IPS-11a (cell line): ENCODE data around the gene ANAPC2.

ENCODE experiments used
- H3K4me3 ChIP-seq: one replicate; pipeline ENCODE4 v1.5.1; 2013; ENCODE audit warnings: low read depth, low read length, control low read depth

ANAPC2 gene

GRCh38 chr9:137216188-137216965, 28.0 kb upstream of the ANAPC2 start:
- no peak overlapping the region for H3K4me3 ChIP-seq

DNA sequence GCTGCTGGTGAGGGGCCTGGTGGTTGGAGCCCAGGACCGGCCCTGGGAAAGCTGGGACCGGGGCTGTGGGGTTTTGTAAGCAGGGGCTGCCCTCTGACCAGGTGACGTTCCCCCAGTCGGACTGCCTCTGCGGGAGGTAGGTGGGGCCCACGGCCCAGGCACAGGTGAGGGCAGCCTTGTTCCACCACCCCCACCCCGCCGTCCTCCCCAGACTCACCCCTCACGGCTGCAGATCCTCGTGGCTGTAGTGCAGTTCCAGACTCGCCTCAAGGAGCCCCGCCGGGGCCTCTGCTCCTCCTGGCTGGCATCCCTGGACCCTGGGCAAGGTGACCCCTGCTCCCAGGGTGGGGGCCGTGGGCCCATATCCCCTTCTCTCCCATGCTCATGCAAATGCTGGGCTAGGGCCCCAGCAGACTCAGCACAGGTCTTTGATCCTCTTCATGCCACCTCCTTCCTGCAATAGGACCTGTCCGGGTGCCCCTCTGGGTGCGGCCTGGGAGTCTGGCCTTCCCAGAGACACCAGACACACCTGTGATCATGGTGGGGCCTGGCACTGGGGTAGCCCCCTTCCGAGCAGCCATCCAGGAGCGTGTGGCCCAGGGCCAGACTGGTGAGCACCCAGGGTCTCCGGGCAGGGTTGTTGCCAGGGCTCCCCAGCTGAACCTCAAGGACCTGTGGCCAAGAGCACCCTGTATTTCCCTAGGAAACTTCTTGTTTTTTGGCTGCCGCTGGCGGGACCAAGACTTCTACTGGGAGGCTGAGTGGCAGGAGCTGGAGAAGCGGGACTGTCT, 27.0 kb upstream of the ANAPC2 start:
- no peak overlapping the region for H3K4me3 ChIP-seq

- H3K4me3 ChIP-seq, result no peak overlapping the region
These were observed 26.3 kb upstream of the ANAPC2 start for GRCh38 chr9:137214620-137215019.

DNA sequence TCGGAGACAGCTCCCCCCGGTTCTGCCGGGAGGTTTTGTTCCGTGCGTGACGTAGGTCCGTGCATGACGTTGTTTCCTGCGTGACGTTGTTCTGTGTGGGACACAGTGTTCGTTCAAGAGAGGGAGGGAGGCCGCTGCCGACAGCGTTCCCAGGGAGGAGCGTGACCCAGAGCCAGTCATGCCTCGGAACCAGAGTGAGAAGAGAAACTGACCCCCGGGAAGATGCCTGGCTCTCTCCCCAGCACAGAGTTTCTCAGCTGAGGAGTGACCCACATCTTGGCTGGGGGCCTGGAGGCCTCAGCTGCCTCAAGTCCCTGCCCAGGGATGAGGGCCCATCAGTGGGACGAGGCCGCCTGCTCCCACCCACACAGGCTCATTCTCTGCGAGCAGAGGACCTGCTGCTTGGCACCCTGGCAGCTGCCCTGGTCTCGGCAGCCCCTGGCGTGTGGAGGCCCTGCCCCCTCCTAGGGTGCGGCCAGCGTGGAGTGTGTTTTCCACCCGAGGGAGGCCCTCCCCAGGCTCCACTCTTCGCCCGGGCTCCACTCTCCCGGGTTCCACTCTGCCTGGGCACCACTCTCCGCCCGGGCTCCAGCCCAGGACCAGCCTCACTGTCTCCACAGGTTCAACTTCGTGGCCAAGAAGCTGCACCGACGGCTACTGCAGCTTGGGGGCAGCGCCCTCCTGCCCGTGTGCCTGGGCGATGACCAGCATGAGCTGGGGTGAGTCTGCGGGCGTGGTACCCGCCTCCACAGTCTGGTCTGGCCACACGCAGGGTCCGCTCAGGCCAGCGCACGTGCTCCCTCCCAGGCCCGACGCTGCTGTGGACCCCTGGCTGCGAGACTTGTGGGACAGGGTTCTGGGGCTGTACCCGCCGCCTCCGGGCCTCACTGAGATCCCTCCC, 25.1 kb upstream of the ANAPC2 start:
- H3K4me3 ChIP-seq, result no peak overlapping the region

GRCh38 chr9:137212520-137212919, 24.2 kb upstream of the ANAPC2 start:
- H3K4me3 ChIP-seq, result no peak overlapping the region

- no peak overlapping the region for H3K4me3 ChIP-seq
These were observed 23.2 kb upstream of the ANAPC2 start for GRCh38 chr9:137211532-137211931.

- no peak overlapping the region for H3K4me3 ChIP-seq
These were observed 18.2 kb upstream of the ANAPC2 start for GRCh38 chr9:137206602-137207001.

DNA sequence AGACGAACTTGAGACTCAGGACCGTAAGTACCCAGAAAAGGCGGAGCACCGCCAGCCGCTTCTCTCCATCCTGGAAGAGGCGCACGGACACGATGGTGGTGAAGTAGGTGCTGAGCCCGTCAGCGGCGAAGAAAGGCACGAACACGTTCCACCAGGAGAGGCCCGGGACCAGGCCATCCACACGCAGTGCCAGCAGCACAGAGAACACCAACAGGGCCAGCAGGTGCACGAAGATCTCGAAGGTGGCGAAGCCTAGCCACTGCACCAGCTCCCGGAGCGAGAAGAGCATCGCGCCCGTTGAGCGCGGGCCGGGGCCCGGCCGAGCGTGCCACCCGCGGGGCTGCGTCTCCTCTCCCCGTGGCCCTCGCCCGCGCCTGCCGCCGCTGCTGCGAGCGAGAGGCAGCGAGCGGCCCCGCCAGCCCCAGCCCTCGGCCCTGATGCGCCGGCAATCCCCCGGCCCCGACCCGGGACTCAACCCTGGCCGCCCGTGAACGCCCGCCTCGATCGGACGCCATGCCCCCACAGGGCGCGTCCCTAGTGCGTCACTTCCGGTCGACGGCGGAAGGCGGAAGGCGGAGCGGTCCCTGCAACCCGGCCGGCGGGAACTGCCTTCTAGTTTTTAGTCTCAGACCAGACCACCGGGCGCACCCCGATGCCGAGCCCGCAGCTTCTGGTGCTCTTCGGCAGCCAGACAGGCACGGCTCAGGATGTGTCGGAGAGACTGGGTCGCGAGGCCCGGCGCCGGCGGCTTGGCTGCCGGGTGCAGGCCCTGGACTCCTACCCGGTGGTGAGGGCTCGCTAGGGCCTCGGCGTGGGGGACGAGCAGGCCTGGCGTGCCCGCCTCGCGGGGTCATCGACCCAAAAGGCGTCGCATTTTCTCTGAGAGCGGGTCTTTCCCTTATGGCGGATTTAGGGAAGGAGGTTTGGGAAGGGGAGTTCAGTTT, 17.0 kb upstream of the ANAPC2 start, which contains the start of the genes NDOR1 and TMEM203:
NDOR1 (plus strand) TSS at position 575 of the 944 bp plus-strand sequence; CDS start at position 653, 78 bp downstream.
TMEM203 (minus strand) TSS at position 523 of the 944 bp plus-strand sequence; CDS start at position 289, 234 bp downstream.
- peak within 1 kb of the TSS; percentile 94 for H3K4me3 ChIP-seq

DNA sequence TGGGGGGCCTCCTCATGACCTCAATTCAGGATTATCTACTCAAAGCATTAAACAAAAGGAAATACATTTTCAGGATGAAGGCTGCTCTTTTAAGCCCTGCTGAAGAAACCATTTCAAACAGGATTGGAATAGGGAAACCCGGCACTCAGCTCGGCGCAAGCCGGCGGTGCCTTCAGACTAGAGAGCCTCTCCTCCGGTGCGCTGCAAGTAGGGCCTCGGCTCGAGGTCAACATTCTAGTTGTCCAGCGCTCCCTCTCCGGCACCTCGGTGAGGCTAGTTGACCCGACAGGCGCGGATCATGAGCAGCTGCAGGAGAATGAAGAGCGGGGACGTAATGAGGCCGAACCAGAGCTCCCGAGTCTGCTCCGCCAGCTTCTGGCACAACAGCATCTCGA, 16.4 kb upstream of the ANAPC2 start:
- peak overlapping the region; percentile 94 for H3K4me3 ChIP-seq

- no peak overlapping the region for H3K4me3 ChIP-seq
These were observed 14.6 kb upstream of the ANAPC2 start for GRCh38 chr9:137202966-137203365.

DNA sequence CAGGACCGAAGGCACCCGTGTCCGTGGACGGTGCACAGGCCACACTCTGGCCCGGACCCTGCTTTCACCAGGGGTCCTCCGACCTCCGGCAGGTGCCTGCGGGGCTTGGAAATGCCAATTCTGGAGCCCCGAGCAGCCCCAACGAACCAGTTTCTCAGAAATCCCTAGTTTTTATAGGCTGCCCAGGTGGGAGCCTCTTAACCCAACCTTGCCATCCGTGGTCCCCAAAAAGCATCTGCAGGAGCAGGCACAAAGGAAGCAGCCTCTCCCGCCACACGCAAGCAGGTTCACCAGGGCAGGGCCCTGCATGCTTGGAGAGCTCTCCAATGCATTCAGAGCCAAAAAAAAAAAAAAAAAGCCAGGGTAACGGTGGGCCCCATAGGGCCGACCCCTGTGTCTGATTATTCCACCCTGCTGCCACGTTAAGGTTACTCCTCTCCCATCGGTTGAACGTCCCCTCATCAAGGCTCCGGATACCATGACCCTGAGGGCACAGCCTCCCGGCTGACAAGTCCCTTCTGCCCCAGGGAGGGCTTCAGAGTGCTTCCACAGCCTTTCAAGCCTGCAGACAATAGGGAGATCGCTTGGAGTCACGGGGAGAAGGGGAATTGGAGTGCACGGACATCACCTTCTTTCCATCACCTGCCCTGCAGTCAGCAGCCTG, 13.0 kb upstream of the ANAPC2 start:
- H3K4me3 ChIP-seq, result peak overlapping the region; percentile 53

- peak within 1 kb of the TSS; percentile 53 for H3K4me3 ChIP-seq
These were observed 12.2 kb upstream of the ANAPC2 start, which contains the start of gene TPRN for GRCh38 chr9:137200311-137201204. TSS of gene TPRN (minus strand) at chr9:137200741. CDS start at chr9:137200711, 30 bp downstream.

- H3K4me3 ChIP-seq, result peak overlapping the region; percentile 13
These were observed 11.2 kb upstream of the ANAPC2 start for GRCh38 chr9:137199411-137200121.

DNA sequence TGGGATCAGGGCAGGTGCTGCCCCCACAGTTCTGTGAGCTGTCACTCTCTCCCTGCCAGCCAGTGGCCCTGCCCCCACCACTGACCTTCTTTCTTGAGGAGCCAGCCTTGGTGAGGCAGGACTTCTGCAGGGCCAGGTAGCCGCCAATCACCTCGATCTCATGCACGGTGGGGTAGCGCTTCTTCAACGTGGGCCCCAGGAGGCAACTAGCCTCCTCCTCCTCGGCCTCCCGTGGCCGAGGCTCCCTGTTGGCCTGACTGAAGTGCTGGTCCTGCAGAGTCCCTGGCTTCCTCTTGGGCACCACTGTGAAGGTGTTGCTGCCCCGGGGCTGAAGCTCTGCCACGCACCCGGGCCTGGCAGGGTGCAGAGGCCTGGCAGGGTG, 10.5 kb upstream of the ANAPC2 start:
- H3K4me3 ChIP-seq, result no peak overlapping the region

DNA sequence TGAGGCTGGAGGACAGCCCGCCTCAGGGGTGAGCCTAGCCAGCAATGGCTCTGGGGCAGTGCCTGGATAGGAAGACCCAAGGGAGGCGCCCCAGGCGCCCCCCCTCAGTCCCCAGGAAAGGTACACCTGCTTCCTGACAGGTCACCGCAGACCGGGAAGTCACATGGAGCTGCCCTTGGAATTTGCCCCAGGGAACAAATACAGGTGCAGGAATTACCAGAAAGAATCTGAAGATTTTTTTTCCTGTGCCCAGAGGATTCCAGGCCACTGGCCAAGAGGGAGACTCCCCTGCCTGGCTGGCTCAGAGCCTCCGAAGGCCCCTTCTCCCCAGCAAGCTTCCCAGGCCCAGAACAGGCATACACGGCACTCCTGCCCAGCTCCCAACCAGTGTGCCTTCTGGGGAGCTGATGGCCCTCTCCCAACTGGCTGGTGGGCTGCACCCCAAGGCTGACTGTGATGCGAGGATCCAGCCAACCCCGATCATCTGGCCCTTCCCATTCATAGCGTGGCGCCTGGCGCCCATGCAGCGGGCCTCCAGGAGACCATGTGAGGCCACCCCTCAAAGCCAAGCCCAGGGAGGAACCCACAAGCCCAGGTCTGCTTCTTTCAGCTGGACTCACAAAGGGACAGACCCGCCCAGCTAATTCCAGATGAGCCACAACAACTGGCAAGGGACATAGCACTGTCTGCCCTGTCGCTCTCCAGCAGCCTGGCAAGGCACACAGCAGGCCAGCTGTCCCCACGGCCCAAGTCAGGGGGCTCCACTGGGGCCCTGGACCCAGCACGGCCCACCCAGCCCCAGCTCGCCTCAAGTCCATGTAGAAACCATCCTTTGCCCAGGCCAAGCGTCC, 9.9 kb upstream of the ANAPC2 start:
- H3K4me3 ChIP-seq, result no peak overlapping the region

- no peak overlapping the region for H3K4me3 ChIP-seq
These were observed 7.3 kb upstream of the ANAPC2 start for GRCh38 chr9:137195525-137196220.
